AG10803 (cell line): ENCODE measurements around the gene RBM12.

Experiments
- DNase-seq: peaks from one replicate; pipeline ENCODE4 v3.0.0; 2010; ENCODE audit warnings: low read depth
- H3K4me3 ChIP-seq: 2 replicates; pipeline ENCODE4 v1.5.1; 2011; ENCODE audit warnings: mild to moderate bottlenecking, low read length, control low read depth
- CTCF ChIP-seq: conservative IDR thresholded peaks from 2 replicates; pipeline ENCODE4 v1.5.1; 2011; ENCODE audit warnings: mild to moderate bottlenecking, low read length, control low read depth, inconsistent platforms

The RBM12 gene

GRCh38 chr20:35700625-35701148 lies 36.0 kb upstream of the RBM12 start:
- peak overlapping the region; percentile 94 for H3K4me3 ChIP-seq
- TF ChIP-seq CTCF = no peak
- no peak for DNase-seq

- TF ChIP-seq CTCF = no peak
- no peak for DNase-seq
- peak overlapping the region; percentile 94 for H3K4me3 ChIP-seq
Observed at GRCh38 chr20:35699957-35700624, 35.4 kb upstream of the RBM12 start.

DNA sequence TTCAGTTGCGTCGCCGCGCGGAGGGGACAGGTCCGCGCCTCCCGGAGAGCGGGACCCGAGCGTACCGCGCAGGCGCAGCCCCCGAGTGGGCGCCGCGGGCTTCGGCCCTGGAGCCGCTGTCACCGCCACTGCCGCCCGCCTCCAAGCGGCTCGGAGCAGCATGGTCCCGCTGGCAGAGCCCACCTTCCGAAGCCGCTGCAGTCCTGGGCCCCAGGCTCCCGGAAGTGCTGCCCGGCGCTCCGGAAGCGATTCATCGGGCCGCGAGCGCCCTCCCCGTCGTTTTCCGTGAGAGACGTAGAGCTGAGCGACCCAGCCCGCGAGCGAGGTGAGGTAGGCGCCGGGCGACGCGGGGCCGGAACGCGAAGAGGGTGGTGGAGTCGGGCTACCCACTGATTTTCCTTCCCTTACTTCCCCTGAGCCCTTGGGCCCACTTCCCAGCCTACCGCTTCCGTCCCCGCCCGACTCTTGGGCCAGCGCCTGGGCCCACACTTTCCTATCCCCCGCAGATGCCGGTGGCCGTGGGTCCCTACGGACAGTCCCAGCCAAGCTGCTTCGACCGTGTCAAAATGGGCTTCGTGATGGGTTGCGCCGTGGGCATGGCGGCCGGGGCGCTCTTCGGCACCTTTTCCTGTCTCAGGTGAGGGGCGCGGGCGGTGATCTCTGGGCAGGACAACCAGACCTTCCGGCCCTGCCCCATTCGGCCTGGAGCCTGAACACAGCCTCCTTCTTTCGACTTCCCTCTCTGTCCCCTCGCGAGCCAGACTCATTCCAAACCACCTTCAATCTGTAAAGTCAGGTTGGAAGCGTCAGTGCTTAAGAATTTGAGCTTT lies 34.6 kb upstream of the RBM12 start, which contains the start of the genes NFS1 and ROMO1:
Gene NFS1 (minus strand): TSS at position 226 of the 830 bp plus-strand sequence. CDS start 64 bp downstream, at position 162.
Gene ROMO1 (plus strand): TSS at position 279 of the 830 bp plus-strand sequence. CDS start 228 bp downstream, at position 507.
- DNase-seq = peak; percentile 73
- H3K4me3 ChIP-seq = peak within 1 kb of the TSS; percentile 94
- 0 out of 2 replicates have a peak, but pooled peaks have one; percentile 3 for TF ChIP-seq CTCF

GRCh38 chr20:35698298-35699126 lies 33.8 kb upstream of the RBM12 start:
- no peak for DNase-seq
- H3K4me3 ChIP-seq = peak overlapping the region; percentile 94
- TF ChIP-seq CTCF = no peak

DNA sequence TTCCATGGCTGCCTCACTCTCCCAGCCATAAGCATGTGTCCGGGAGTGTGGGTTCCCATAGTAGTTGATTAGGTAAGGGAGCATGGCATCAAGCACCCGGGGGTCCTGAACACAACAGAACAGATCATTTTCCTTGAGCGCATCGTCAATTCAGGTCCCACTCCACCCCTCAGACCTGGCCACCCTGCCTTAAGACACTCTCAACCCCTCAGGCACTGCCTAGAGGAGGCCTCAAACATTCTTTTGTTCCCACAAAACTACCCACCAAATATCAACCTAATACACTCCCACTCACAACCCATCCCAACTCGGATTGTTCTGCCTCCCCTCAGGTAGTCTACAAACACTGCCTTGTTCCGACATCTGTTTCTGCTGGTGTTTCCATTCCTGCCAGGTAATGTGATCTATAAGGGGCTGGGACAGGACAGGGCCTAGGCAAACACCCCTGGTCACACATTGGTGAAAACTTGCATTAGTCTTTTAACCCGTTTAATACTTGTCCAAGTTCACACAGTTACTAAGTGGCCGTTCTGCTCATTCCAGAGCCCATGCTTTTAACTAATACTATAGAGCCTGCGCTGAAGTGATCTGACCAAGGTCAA lies 33.1 kb upstream of the RBM12 start:
- TF ChIP-seq CTCF = no peak
- no peak for DNase-seq
- peak overlapping the region; percentile 94 for H3K4me3 ChIP-seq

GRCh38 chr20:35695978-35696377 lies 31.3 kb upstream of the RBM12 start:
- no peak for DNase-seq
- H3K4me3 ChIP-seq = no peak overlapping the region
- TF ChIP-seq CTCF = no peak
